Esophagus squamous epithelium (tissue), 4 donors: ENCODE measurements around the gene EIF3B.

Source experiments
- CTCF ChIP-seq, 6 experiments: fragments of 450-650 bp in 4 of 6; fragments of 200-600 bp in 2 of 6; sonication (generic) in 2 of 6; IDR thresholded peaks; one replicate each; pipeline ENCODE4 v1.5.1; 2016 to 2019; ENCODE audit warnings: antibody characterized with exemption in 6 of 6, mild to moderate bottlenecking in 4 of 6, moderate library complexity in 4 of 6
- POLR2A ChIP-seq, 4 donors: fragments of 450-650 bp; IDR thresholded peaks; one replicate each; pipeline ENCODE4 v1.6.1; 2017; ENCODE audit warnings: antibody characterized with exemption in 4 of 4, mild to moderate bottlenecking in 4 of 4, moderate library complexity in 3 of 4

- TF ChIP-seq CTCF (IDR thresholded peaks at IDR 0.05) (peak in 2 of 6 experiments; percentile 13 to 15), POLR2A (IDR thresholded peaks at IDR 0.05) (no peak)
These were observed 49.4 kb downstream of the EIF3B start for GRCh38 chr7:2403718-2404648.
